HCT116 (cell line): ENCODE measurements around the gene ZBTB24.

ENCODE experiments used
- ATF3 ChIP-seq: IDR thresholded peaks from 2 replicates; pipeline ENCODE4 v1.6.1; 2012
- CTCF ChIP-seq, 3 experiments: fragments of 200-600 bp in 1 of 3; sonication (generic) in 1 of 3; IDR thresholded peaks in 2 of 3; conservative IDR thresholded peaks in 1 of 3; 2 replicates each; pipeline ENCODE4 v1.5.1; 2012 to 2017; ENCODE audit warnings: low read depth in 2 of 3, low read length in 2 of 3, antibody characterized with exemption in 1 of 3, borderline replicate concordance in 1 of 3, control low read depth in 1 of 3, mild to moderate bottlenecking in 1 of 3, mixed read lengths in 1 of 3, mixed run types in 1 of 3, moderate library complexity in 1 of 3; ENCODE audit not compliant: insufficient read depth in 1 of 3
- POLR2A ChIP-seq: IDR thresholded peaks from 2 replicates; pipeline ENCODE4 v1.7.0; 2011; ENCODE audit warnings: borderline replicate concordance; ENCODE audit not compliant: insufficient read depth, insufficient read length; ENCODE audit errors: extremely low read depth
- POLR2AphosphoS5 ChIP-seq: IDR thresholded peaks from 2 replicates; pipeline ENCODE4 v1.6.1; 2011; ENCODE audit warnings: mild to moderate bottlenecking, low read depth, low read length, moderate library complexity
- RAD21 ChIP-seq: IDR thresholded peaks from 2 replicates; pipeline ENCODE4 v1.6.1; 2012; ENCODE audit warnings: low read depth, mild to moderate bottlenecking
- SIN3A ChIP-seq: IDR thresholded peaks from 2 replicates; pipeline ENCODE4 v1.6.1; 2012; ENCODE audit warnings: low read depth
- SP1 ChIP-seq: IDR thresholded peaks from 2 replicates; pipeline ENCODE4 v1.6.1; 2012; ENCODE audit warnings: low read depth
- ZBTB33 ChIP-seq: IDR thresholded peaks from 2 replicates; pipeline ENCODE4 v1.6.1; 2011; ENCODE audit warnings: mild to moderate bottlenecking, low read length, moderate library complexity; ENCODE audit not compliant: insufficient replicate concordance; ENCODE audit errors: extremely low read depth

GRCh38 chr6:109473120-109473519 lies 9.9 kb downstream of the ZBTB24 start:
- TF ChIP-seq POLR2AphosphoS5 (no peak), CTCF (IDR thresholded peaks at IDR 0.05 in 2 of 3, conservative IDR thresholded peaks at IDR 0.05 in 1 of 3; ENCODE audit: borderline replicate concordance in 1 of 3, insufficient read depth in 1 of 3, low read depth in 2 of 3, low read length in 2 of 3) (no peak), RAD21 (no peak), SIN3A (no peak), ZBTB33 (no peak), POLR2A (no peak), SP1 (no peak), ATF3 (no peak)
